GM15510 (cell line): ENCODE results near the gene CIZ1.

Experiments
- POLR2A ChIP-seq: IDR thresholded peaks from 3 replicates; pipeline ENCODE4 v1.6.1; 2011; ENCODE audit warnings: borderline replicate concordance; ENCODE audit not compliant: insufficient read length; ENCODE audit errors: extremely low read depth

Gene CIZ1

GRCh38 chr9:128118472-128118857 is 72.9 kb downstream of the CIZ1 start:
- no peak for TF ChIP-seq POLR2A

GRCh38 chr9:128117613-128118471 is 73.5 kb downstream of the CIZ1 start:
- TF ChIP-seq POLR2A = no peak

GRCh38 chr9:128116104-128117083 is 75.0 kb downstream of the CIZ1 start:
- TF ChIP-seq POLR2A = no peak
